DOHH2 (cell line): ENCODE results near the gene FTO.

Source experiments
- H3F3A ChIP-seq: fragments of 200-600 bp; sonication (generic), shearing (Covaris generic); 2 replicates; pipeline ENCODE4 v1.6.0; 2016; ENCODE audit warnings: antibody characterized with exemption, mild to moderate bottlenecking; ENCODE audit not compliant: control insufficient read depth, insufficient read depth
- H3K27ac ChIP-seq: fragments of 200-600 bp; sonication (generic); 2 replicates; pipeline ENCODE4 v1.5.1; 2014; ENCODE audit warnings: low read depth, mild to moderate bottlenecking, low read length, moderate library complexity
- H3K27me3 ChIP-seq: fragments of 200-600 bp; sonication (generic); 2 replicates; pipeline ENCODE4 v1.6.1; 2014; ENCODE audit warnings: mild to moderate bottlenecking, low read length, mixed read lengths; ENCODE audit not compliant: control insufficient read depth
- H3K36me3 ChIP-seq: fragments of 200-600 bp; sonication (generic); 2 replicates; pipeline ENCODE4 v1.6.1; 2014; ENCODE audit warnings: mild to moderate bottlenecking, low read length, moderate library complexity, mixed read lengths; ENCODE audit not compliant: control insufficient read depth
- H3K4me1 ChIP-seq: fragments of 200-600 bp; sonication (generic); 2 replicates; pipeline ENCODE4 v1.6.1; 2014; ENCODE audit warnings: mild to moderate bottlenecking, low read length, mixed read lengths; ENCODE audit not compliant: control insufficient read depth
- H3K4me2 ChIP-seq: fragments of 200-600 bp; sonication (generic); 2 replicates; pipeline ENCODE4 v1.6.0; 2014; ENCODE audit warnings: mild to moderate bottlenecking, low read length, moderate library complexity
- H3K4me3 ChIP-seq: fragments of 200-600 bp; sonication (generic); 2 replicates; pipeline ENCODE4 v1.5.1; 2014; ENCODE audit warnings: mild to moderate bottlenecking, low read length, mixed read lengths
- H3K79me2 ChIP-seq: fragments of 200-600 bp; sonication (generic); 2 replicates; pipeline ENCODE4 v1.6.1; 2014; ENCODE audit warnings: mild to moderate bottlenecking, low read length, mixed read lengths; ENCODE audit not compliant: control insufficient read depth
- H3K9me2 ChIP-seq: fragments of 200-600 bp; sonication (generic); replicated peaks from 2 replicates; pipeline ENCODE4 v1.6.1; 2014; ENCODE audit warnings: mild to moderate bottlenecking, low read length, mixed read lengths; ENCODE audit not compliant: control insufficient read depth
- H3K9me3 ChIP-seq: fragments of 200-600 bp; sonication (generic); 2 replicates; pipeline ENCODE4 v1.6.1; 2014; ENCODE audit warnings: antibody characterized with exemption, low read length, mixed read lengths; ENCODE audit not compliant: control insufficient read depth, insufficient read depth
- H4K20me1 ChIP-seq: fragments of 200-600 bp; sonication (generic); 2 replicates; pipeline ENCODE4 v1.6.0; 2014; ENCODE audit warnings: low read depth, mild to moderate bottlenecking, antibody characterized with exemption, low read length, moderate library complexity; ENCODE audit not compliant: control insufficient read depth, insufficient read depth
- EZH2phosphoT487 ChIP-seq: fragments of 200-600 bp; sonication (generic); IDR thresholded peaks from 2 replicates; pipeline ENCODE4 v1.6.1; 2017; ENCODE audit warnings: borderline replicate concordance, mild to moderate bottlenecking, antibody characterized with exemption, low read length, moderate library complexity, mixed read lengths
- TF ChIP-seq, protein P1 (sequence below): fragments of 200-600 bp; sonication (generic); IDR thresholded peaks from one replicate; pipeline ENCODE4 v1.5.1; 2014; ENCODE audit warnings: antibody characterized with exemption, mild to moderate bottlenecking, low read depth, low read length; ENCODE audit not compliant: poor library complexity, severe bottlenecking

The FTO gene

DNA sequence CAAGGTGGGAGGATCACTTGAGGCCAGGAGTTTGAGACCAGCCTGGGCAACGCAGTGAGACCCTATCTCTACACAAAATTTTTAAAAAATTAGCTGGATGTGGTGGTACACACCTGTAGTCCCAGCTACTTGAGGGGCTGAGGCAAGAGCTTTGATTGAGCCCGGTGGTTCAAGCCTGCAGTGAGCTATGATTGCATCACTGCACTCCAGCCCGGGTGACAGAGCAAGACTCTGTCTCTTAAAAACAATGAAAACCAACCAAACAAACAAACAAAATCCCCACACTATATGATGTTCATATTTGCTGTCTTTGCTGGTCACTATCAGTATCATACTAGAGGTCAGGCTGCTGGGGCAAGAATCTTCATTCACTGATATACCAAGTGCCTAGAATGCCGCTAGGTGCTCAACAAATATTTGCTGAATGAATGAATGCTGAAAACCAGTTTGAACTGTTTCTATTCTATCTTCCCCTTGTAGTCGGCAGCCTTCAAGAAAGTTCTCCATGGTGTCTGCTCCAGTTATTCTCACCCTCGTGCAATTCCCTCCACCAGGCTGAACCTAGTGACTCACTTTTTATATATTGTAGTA lies 455.6 kb downstream of the FTO start:
- H3K79me2 ChIP-seq: no peaks in the 10 kb centered on the region
- H3K27ac ChIP-seq: no peak overlapping the region
- no peak overlapping the region for H3K4me3 ChIP-seq
- H3K36me3 ChIP-seq: no peaks in the 10 kb centered on the region
- H3K9me3 ChIP-seq: no peaks in the 10 kb centered on the region; the same call in 1 of the 2 replicates
- H3K9me2 ChIP-seq: no peaks in the 10 kb centered on the region
- no peaks in the 10 kb centered on the region for H3F3A ChIP-seq
- no peaks in the 10 kb centered on the region for H3K27me3 ChIP-seq
- H3K4me2 ChIP-seq: no peak overlapping the region
- H3K4me1 ChIP-seq: no peaks in the 10 kb centered on the region
- TF ChIP-seq EZH2phosphoT487: no peak
- TF ChIP-seq, protein P1, sequence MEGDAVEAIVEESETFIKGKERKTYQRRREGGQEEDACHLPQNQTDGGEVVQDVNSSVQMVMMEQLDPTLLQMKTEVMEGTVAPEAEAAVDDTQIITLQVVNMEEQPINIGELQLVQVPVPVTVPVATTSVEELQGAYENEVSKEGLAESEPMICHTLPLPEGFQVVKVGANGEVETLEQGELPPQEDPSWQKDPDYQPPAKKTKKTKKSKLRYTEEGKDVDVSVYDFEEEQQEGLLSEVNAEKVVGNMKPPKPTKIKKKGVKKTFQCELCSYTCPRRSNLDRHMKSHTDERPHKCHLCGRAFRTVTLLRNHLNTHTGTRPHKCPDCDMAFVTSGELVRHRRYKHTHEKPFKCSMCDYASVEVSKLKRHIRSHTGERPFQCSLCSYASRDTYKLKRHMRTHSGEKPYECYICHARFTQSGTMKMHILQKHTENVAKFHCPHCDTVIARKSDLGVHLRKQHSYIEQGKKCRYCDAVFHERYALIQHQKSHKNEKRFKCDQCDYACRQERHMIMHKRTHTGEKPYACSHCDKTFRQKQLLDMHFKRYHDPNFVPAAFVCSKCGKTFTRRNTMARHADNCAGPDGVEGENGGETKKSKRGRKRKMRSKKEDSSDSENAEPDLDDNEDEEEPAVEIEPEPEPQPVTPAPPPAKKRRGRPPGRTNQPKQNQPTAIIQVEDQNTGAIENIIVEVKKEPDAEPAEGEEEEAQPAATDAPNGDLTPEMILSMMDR: no peak
- no peaks in the 10 kb centered on the region for H4K20me1 ChIP-seq

DNA sequence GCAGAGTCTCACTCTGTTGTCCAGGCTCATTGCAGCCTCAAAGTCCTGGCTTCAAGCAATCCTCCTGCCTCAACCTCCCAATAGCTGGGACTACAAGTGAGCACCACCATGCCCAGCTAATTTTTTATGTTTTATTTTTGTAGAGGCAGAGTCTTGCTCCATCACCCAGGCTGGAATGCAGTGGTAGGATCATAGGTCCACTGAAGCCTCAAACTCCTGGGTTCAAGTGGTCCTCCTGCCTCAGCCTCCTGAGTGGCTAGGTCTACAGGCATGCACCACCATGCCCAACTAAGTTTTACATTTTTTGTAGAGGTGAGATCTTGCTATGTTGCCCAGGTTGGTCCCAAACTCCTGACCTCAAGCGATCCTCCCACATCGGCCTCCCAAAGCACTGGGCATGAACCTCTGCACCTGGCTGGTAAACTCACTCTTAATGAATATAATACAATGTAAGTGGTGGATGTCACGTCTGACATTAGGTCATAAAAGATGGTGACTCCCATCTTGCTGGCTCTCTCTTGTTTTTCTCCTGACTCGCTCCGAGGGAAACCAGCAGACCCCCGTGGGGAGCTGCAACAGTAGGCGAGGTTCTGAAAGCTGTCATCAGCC lies 456.4 kb downstream of the FTO start:
- Histone ChIP-seq H3K27ac (no peak overlapping the region), H3K79me2 (no peaks in the 10 kb centered on the region), H3K4me1 (no peaks in the 10 kb centered on the region), H3K27me3 (no peaks in the 10 kb centered on the region), H4K20me1 (no peaks in the 10 kb centered on the region), H3F3A (no peaks in the 10 kb centered on the region), H3K4me2 (no peak overlapping the region), H3K36me3 (no peaks in the 10 kb centered on the region), H3K9me2 (no peaks in the 10 kb centered on the region), H3K4me3 (no peak overlapping the region), H3K9me3 (no peaks in the 10 kb centered on the region)
- TF ChIP-seq, protein P1: no peak
- no peak for TF ChIP-seq EZH2phosphoT487

- no peaks in the 10 kb centered on the region for H3K9me2 ChIP-seq
- no peaks in the 10 kb centered on the region for H3K4me1 ChIP-seq
- no peak for TF ChIP-seq EZH2phosphoT487
- TF ChIP-seq, protein P1: no peak
- no peaks in the 10 kb centered on the region for H3K79me2 ChIP-seq
- H3K27ac ChIP-seq: no peak overlapping the region
- no peaks in the 10 kb centered on the region for H3K27me3 ChIP-seq
- H3K9me3 ChIP-seq: no peaks in the 10 kb centered on the region
- no peaks in the 10 kb centered on the region for H3F3A ChIP-seq
- H3K36me3 ChIP-seq: no peaks in the 10 kb centered on the region
- H3K4me3 ChIP-seq: no peak overlapping the region
- H4K20me1 ChIP-seq: no peaks in the 10 kb centered on the region
- no peak overlapping the region for H3K4me2 ChIP-seq
Measured at GRCh38 chr16:54160939-54161897, 457.3 kb downstream of the FTO start.
